Endothelial cell of umbilical vein (primary cell): Measurements from ENCODE around the gene LRRC46. TPM values are rescaled to one million over a fixed set of nuclear protein-coding genes. Genes with fewer than 3 reads are reported as not detected.

ENCODE experiments used
- BruUV-seq: library from RNA; stranded (reverse); fragments of 400-500 nt; replicated peaks from 2 replicates; lab custom pipeline; 2021; lab: Mats Ljungman, UMichigan
- CTCF ChIA-PET: fragments of 300-600, 350-600 bp; sonication (Branson Sonifier 250); formaldehyde crosslinking; loops from one replicate; lab custom pipeline; 2021; ENCODE audit warnings: antibody characterized with exemption, inconsistent platforms; lab: Charles Lee
- POLR2A ChIA-PET: fragments of 300-600, 350-600 bp; sonication (Branson Sonifier 250); formaldehyde crosslinking; loops from one replicate; lab custom pipeline; 2021; ENCODE audit warnings: antibody characterized with exemption, inconsistent platforms; lab: Charles Lee
- DNase-seq: peaks from one replicate; pipeline ENCODE4 v3.0.0-alpha.2; 2011; ENCODE audit warnings: low read depth, low spot score
- FAIRE-seq: peaks from 2 replicates; lab custom pipeline; 2011; peaks lifted over from hg19 to GRCh38; lab: Jason Lieb, UNC
- H2AFZ ChIP-seq: 2 replicates; pipeline ENCODE4 v1.6.0; 2012; ENCODE audit warnings: low read depth, low read length, control low read depth, inconsistent platforms
- H3K27ac ChIP-seq: 2 replicates; pipeline ENCODE4 v1.5.1; 2011; ENCODE audit warnings: low read depth, mild to moderate bottlenecking, control low read depth, low read length, moderate library complexity; ENCODE audit not compliant: insufficient read depth
- H3K27me3 ChIP-seq, 2 experiments: 2 replicates each; pipeline versions ENCODE4 v1.6.0 to v1.6.1; 2011; ENCODE audit warnings: low read length in 2 of 2, mixed read lengths in 1 of 2; ENCODE audit not compliant: control insufficient read depth in 2 of 2, insufficient read depth in 2 of 2
- H3K36me3 ChIP-seq, 2 experiments: 2 replicates in 1 of 2; 3 replicates in 1 of 2; pipeline ENCODE4 v1.5.1; 2011; ENCODE audit warnings: low read length in 2 of 2, mild to moderate bottlenecking in 1 of 2, moderate library complexity in 1 of 2; ENCODE audit not compliant: control insufficient read depth in 2 of 2, insufficient read depth in 2 of 2; ENCODE audit errors: extremely low read depth in 1 of 2
- H3K4me1 ChIP-seq: 3 replicates; pipeline ENCODE4 v1.5.1; 2011; ENCODE audit warnings: mild to moderate bottlenecking, low read length; ENCODE audit not compliant: control insufficient read depth, insufficient read depth; ENCODE audit errors: extremely low read depth
- H3K4me2 ChIP-seq: 2 replicates; pipeline ENCODE4 v1.6.1; 2011; ENCODE audit warnings: low read length, control low read depth, mixed read lengths; ENCODE audit not compliant: insufficient read depth
- H3K4me3 ChIP-seq, 3 experiments: fragments of 200-600 bp in 1 of 3; sonication (generic), shearing (Covaris generic) in 1 of 3; replicated peaks in 1 of 3; 2 replicates each; pipeline ENCODE4 v1.5.1; 2011 to 2016; ENCODE audit warnings: control low read depth in 3 of 3, low read length in 3 of 3, mild to moderate bottlenecking in 2 of 3, inconsistent platforms in 1 of 3, low read depth in 1 of 3, moderate library complexity in 1 of 3; ENCODE audit not compliant: insufficient read depth in 1 of 3
- H3K79me2 ChIP-seq: 2 replicates; pipeline ENCODE4 v1.6.0; 2012; ENCODE audit warnings: low read length, inconsistent platforms; ENCODE audit not compliant: control insufficient read depth, insufficient read depth
- H3K9ac ChIP-seq: replicated peaks from 2 replicates; pipeline ENCODE3; 2011; ENCODE audit warnings: low read length, control low read depth; ENCODE audit not compliant: insufficient read depth; ENCODE audit errors: extremely low read depth
- H3K9me1 ChIP-seq: replicated peaks from 3 replicates; pipeline ENCODE4 v1.6.0; 2011; ENCODE audit warnings: mild to moderate bottlenecking, low read length; ENCODE audit not compliant: control insufficient read depth, insufficient read depth; ENCODE audit errors: extremely low read depth
- H3K9me3 ChIP-seq: replicated peaks from 2 replicates; pipeline ENCODE4 v1.5.1; 2012; ENCODE audit warnings: low read length, inconsistent platforms; ENCODE audit not compliant: control insufficient read depth, insufficient read depth
- H4K20me1 ChIP-seq: replicated peaks from 2 replicates; pipeline ENCODE3; 2011; ENCODE audit warnings: mild to moderate bottlenecking, low read length; ENCODE audit not compliant: control insufficient read depth, insufficient read depth; ENCODE audit errors: extremely low read depth
- EZH2 ChIP-seq: IDR thresholded peaks from 2 replicates; pipeline ENCODE4 v1.6.1; 2012; ENCODE audit warnings: borderline replicate concordance, low read depth, mild to moderate bottlenecking, moderate library complexity, low read length, inconsistent platforms; ENCODE audit not compliant: severe bottlenecking
- GATA2 ChIP-seq: IDR thresholded peaks from 2 replicates; pipeline ENCODE4 v1.7.0; 2011; ENCODE audit warnings: low read depth, mild to moderate bottlenecking, moderate library complexity, mixed read lengths, low read length; ENCODE audit not compliant: insufficient read length, insufficient read depth
- MYC ChIP-seq: IDR thresholded peaks from one replicate; pipeline ENCODE4 v1.6.1; 2011; ENCODE audit warnings: mild to moderate bottlenecking, low read depth, low read length
- POLR2A ChIP-seq: IDR thresholded peaks from 2 replicates; pipeline ENCODE4 v1.6.1; 2012; ENCODE audit warnings: low read depth, mild to moderate bottlenecking, control low read depth, low read length
- dilution Hi-C: fragments of 300-500 bp; cut with MboI; formaldehyde crosslinking; loops from one replicate; pipeline ENCODE4 v1.15.0; 2019; ENCODE audit warnings: low sequenced_read_pairs; ENCODE audit not compliant: extremely low pct_ligation_motif_present
- intact Hi-C: fragments of 100-400 bp; cut with micrococcal nuclease; formaldehyde crosslinking; loops from one replicate; pipeline ENCODE4 v1.10.0; 2022
- polyA plus RNA-seq, 4 experiments: library from polyadenylated mRNA; depleted of rRNA in 3 of 4; stranded (reverse) in 3 of 4; unstranded in 1 of 4; fragments of >200 nt; gene quantifications; 2 replicates each; pipeline versions ENCODE4 v1.2.1 to v1.2.3, GENCODE V29; 2011 to 2012; ENCODE audit warnings: missing spikeins in 1 of 4
- total RNA-seq: library from RNA; stranded (reverse); gene quantifications from 2 replicates; pipeline ENCODE4 v1.2.3, GENCODE V29; 2021
- TF ChIP-seq, protein P1 (sequence below), 2 donors: IDR thresholded peaks; 1 replicate in 1 of 2; 2 replicates in 1 of 2; pipeline ENCODE4 v1.5.1; 2011; ENCODE audit warnings: low read length in 2 of 2, mild to moderate bottlenecking in 2 of 2, moderate library complexity in 2 of 2, control low read depth in 1 of 2, inconsistent platforms in 1 of 2, low read depth in 1 of 2; ENCODE audit not compliant: insufficient read depth in 1 of 2; ENCODE audit errors: extremely low read depth in 1 of 2
- TF ChIP-seq, protein P2 (sequence below): IDR thresholded peaks from 2 replicates; pipeline ENCODE4 v1.6.1; 2011; ENCODE audit not compliant: insufficient read depth, insufficient read length

The LRRC46 gene
- total and polyA plus RNA-seq, 2 donors (not counting 3 experiments of a cell fraction or from before 2014, with no cell fraction given), result 0.36 to 0.42 TPM

DNA sequence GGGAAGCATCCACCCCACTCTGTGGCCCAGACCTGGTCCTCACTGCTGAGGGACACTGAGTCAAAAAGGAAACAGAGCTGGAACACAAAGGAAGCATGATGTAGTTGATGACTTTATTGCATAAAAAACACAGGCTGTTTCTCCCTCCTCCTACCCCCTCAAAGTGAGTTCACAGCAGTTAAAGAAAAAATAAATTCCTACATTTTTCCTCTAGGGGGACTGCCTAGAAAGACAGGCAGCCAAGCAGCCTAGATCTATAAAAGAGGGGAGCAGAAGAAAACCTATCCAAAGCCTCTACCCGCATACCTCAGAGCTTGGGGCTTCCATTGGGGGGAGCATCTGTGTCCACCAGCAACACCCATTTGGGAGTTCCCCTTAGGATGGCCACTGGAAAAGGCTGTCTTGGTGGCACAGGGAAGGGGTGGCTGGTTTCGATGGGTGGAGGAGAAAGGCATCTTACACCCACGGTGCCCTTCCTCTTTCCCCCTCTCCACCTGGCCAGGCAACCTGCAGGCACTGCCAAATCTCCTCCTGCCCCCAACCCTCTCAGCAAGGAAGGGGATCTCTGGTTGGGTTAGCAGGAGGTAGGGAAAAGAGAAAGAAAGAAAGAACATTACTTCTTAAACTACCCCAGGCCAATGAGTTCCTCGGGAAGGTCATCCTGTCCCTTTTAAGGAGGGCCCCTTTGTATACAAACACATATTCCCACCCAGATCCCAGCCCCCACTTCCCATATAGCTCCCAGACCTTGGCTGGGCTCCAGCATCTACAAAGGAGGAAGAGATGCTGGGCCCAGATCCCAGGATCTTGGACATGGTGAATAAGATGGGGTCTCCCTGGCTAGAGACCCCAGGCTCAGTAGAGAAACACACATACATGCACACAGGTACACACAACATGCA, 13.6 kb downstream of the LRRC46 start:
- ChIA-PET POLR2A (no interaction called here), CTCF (interaction anchor here (0.5 to 10.2 kb wide), 9 partner anchors 11 to 934 kb away, joined by 3 to 367 read pairs (median 12); partner anchors contain the start of genes LRRC46, MRPL10 and SP2)
- dilution Hi-C loops (no loop called here), intact Hi-C loops (loop anchor here (5.0 kb wide), 1 partner anchor 167 kb away; no protein-coding TSS in a partner anchor)
- no peaks in the 10 kb centered on the region for H4K20me1 ChIP-seq
- no peaks in the 10 kb centered on the region for H3K79me2 ChIP-seq
- no peak overlapping the region for H3K27ac ChIP-seq
- no peak overlapping the region for H2AFZ ChIP-seq
- no peaks in the 10 kb centered on the region for H3K9me1 ChIP-seq
- BruUV-seq, result no TSS peak
- H3K36me3 ChIP-seq, result no peaks in the 10 kb centered on the region
- H3K4me2 ChIP-seq, result no peak overlapping the region
- no peak for FAIRE-seq
- H3K27me3 ChIP-seq, result no peaks in the 10 kb centered on the region
- H3K4me3 ChIP-seq, result no peak overlapping the region
- H3K9ac ChIP-seq, result no peak overlapping the region
- no peak for DNase-seq
- H3K9me3 ChIP-seq, result no peaks in the 10 kb centered on the region
- TF ChIP-seq, protein P1, sequence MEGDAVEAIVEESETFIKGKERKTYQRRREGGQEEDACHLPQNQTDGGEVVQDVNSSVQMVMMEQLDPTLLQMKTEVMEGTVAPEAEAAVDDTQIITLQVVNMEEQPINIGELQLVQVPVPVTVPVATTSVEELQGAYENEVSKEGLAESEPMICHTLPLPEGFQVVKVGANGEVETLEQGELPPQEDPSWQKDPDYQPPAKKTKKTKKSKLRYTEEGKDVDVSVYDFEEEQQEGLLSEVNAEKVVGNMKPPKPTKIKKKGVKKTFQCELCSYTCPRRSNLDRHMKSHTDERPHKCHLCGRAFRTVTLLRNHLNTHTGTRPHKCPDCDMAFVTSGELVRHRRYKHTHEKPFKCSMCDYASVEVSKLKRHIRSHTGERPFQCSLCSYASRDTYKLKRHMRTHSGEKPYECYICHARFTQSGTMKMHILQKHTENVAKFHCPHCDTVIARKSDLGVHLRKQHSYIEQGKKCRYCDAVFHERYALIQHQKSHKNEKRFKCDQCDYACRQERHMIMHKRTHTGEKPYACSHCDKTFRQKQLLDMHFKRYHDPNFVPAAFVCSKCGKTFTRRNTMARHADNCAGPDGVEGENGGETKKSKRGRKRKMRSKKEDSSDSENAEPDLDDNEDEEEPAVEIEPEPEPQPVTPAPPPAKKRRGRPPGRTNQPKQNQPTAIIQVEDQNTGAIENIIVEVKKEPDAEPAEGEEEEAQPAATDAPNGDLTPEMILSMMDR (IDR thresholded peaks at IDR 0.05; ENCODE audit: extremely low read depth in 1 of 2, insufficient read depth in 1 of 2, low read depth in 1 of 2, low read length in 2 of 2), result peak; percentile 16 to 23
- TF ChIP-seq EZH2 (no peak), MYC (no peak), POLR2A (no peak), GATA2 (no peak)
- TF ChIP-seq, protein P2, sequence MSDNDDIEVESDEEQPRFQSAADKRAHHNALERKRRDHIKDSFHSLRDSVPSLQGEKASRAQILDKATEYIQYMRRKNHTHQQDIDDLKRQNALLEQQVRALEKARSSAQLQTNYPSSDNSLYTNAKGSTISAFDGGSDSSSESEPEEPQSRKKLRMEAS, result no peak
- peaks cover 5% of the 10 kb centered on the region for H3K4me1 ChIP-seq
